Dedifferentiated amniotic fluid mesenchymal stem cell (primary cell): Measurements from ENCODE around the gene CASKIN1.
"Not testable (repeated sequence)": the region's sequence is repeated elsewhere in the genome, so short reads cannot be mapped to it uniquely, and the experiment has no call there.

Experiments used
- DNase-seq: peaks from one replicate; pipeline ENCODE4 v3.0.0-alpha.2; 2016; ENCODE audit errors: extremely low spot score

CASKIN1 gene

GRCh38 chr16:2142942-2143877 is 53.2 kb downstream of the CASKIN1 start:
- DNase-seq = no peak

- peak; percentile 68 for DNase-seq
These were observed 60.5 kb downstream of the CASKIN1 start, which contains the start of gene PKD1 for GRCh38 chr16:2135770-2136490. PKD1 (minus strand) TSS chr16:2135898; CDS start chr16:2135689, 209 bp downstream.

DNA sequence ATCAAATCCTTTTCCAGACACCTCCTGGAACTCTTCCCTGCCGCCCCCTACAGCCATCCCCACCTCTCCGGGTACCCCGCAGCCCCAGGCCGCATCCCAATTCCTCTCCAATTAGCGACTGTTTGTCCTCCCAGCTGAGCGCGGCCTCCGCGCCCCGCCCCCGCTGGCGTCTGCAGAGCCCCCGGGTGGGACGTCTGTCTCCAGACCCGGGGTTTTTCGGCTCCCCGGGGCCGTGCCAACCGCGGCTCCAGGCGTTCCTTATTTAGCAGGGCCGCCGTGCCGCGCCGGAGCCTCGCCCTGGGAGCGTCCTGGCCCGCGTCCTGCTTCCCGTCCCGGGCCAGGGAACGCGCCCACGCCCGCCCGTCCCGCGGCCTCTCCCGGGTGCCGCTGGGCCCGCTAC is 61.3 kb downstream of the CASKIN1 start:
- DNase-seq = not testable (repeated sequence)

DNA sequence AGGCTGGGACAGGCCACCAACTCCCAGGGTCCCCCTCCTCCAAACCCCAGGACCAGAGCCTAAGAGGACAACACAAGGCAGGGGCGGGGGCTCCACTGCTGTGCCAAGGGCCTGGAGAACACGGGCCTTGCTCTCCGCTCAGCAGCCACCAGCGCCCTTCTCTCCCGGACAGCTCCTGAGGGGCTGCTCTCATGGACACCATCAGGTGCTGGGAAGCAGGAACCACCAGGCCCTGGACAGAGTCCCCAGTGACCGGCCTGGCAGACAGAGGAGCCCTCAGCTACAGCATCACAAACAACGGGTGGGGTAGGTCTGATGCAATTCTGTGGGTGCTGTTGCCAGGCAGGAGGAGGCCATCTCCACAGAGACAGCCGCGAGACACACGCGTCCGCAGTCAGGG is 62.6 kb downstream of the CASKIN1 start:
- DNase-seq = not testable (repeated sequence)

DNA sequence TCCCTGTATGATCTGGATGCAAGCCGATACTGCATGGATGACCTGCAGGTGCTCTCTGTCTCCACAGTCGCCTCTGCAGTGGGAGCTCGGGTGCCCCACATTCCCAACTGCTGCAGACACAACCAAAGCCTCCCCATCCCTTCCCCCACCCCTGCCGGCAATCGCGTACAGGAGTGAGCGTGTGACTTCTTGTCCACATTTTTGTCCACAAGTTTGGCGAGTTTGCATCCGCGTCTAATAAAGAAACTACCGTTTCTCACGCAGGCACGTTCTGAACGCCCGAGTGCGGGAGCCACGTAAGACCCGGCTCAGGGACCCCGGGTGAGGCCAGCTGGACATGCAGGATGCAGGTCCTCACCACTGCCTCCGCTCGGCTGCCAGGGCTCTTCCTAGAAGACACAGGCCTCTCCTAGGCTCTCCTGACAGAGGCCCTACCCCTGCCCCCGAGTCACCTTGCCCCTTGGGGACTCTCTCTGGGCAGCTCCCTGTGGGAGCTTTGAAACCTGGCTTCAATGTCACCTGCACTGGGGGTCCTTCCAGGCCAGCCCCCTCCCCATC is 66.4 kb downstream of the CASKIN1 start:
- not testable (repeated sequence) for DNase-seq

GRCh38 chr16:2129251-2129650 is 67.2 kb downstream of the CASKIN1 start:
- DNase-seq = not testable (repeated sequence)

DNA sequence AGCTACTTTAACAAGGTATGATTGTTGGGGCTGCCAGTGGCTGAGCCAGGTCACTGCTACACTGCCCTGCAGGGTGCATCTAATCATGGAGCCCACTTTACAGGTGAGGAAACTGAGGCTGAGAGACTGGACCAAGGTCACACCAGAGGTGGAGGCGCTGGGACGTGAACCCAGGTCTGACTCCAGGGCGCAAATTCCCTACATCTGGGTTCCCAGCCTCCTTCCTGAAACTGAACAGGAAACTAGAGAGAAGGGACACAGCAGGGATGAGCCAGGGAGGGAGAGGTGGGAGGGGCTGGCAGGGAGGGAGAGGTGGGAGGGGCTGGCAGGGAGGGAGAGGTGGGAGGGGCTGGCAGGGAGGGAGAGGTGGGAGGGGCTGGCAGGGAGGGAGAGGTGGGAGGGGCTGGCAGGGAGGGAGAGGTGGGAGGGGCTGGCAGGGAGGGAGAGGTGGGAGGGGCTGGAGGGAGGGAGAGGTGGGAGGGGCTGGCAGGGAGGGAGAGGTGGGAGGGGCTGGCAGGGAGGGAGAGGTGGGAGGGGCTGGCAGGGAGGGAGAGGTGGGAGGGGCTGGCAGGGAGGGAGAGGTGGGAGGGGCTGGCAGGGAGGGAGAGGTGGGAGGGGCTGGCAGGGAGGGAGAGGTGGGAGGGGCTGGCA is 68.7 kb downstream of the CASKIN1 start:
- not testable (repeated sequence) for DNase-seq
